Activated CD4-positive, alpha-beta T cell treated with anti-CD3 and anti-CD28 coated beads, Interleukin-2, amount 50 U/mL, for 1 hour (primary cell): Measurements from ENCODE around the gene SRD5A3.

ENCODE experiments used
- DNase-seq: peaks from one replicate; pipeline ENCODE4 v3.0.0-alpha.2; 2020

Gene SRD5A3

DNA sequence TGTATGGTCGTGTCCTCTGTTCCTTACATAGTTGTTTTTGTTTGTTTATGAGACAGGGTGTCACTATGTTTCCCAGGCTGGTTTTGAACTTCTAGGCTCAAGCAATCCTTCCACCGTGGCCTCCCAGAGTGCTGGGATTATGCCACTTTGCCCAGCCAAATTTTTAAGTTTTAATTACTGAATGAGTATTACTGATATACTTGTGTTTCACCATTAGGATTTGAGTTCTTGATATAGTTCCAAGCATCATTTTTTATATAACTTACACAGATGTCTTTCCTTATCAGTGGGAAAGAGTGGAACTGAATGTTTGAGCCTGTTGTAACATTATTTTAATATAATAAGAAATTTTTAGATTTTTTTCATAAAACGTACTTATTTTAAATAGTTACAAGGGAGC lies 70.1 kb downstream of the SRD5A3 start:
- DNase-seq, result no peak
